DOHH2 (cell line): ENCODE data around the gene H6PD.

ENCODE experiments used
- H3F3A ChIP-seq: fragments of 200-600 bp; sonication (generic), shearing (Covaris generic); 2 replicates; pipeline ENCODE4 v1.6.0; 2016; ENCODE audit warnings: antibody characterized with exemption, mild to moderate bottlenecking; ENCODE audit not compliant: control insufficient read depth, insufficient read depth
- H3K27ac ChIP-seq: fragments of 200-600 bp; sonication (generic); 2 replicates; pipeline ENCODE4 v1.5.1; 2014; ENCODE audit warnings: low read depth, mild to moderate bottlenecking, low read length, moderate library complexity
- H3K27me3 ChIP-seq: fragments of 200-600 bp; sonication (generic); 2 replicates; pipeline ENCODE4 v1.6.1; 2014; ENCODE audit warnings: mild to moderate bottlenecking, low read length, mixed read lengths; ENCODE audit not compliant: control insufficient read depth
- H3K36me3 ChIP-seq: fragments of 200-600 bp; sonication (generic); 2 replicates; pipeline ENCODE4 v1.6.1; 2014; ENCODE audit warnings: mild to moderate bottlenecking, low read length, moderate library complexity, mixed read lengths; ENCODE audit not compliant: control insufficient read depth
- H3K4me1 ChIP-seq: fragments of 200-600 bp; sonication (generic); 2 replicates; pipeline ENCODE4 v1.6.1; 2014; ENCODE audit warnings: mild to moderate bottlenecking, low read length, mixed read lengths; ENCODE audit not compliant: control insufficient read depth
- H3K4me2 ChIP-seq: fragments of 200-600 bp; sonication (generic); 2 replicates; pipeline ENCODE4 v1.6.0; 2014; ENCODE audit warnings: mild to moderate bottlenecking, low read length, moderate library complexity
- H3K4me3 ChIP-seq: fragments of 200-600 bp; sonication (generic); 2 replicates; pipeline ENCODE4 v1.5.1; 2014; ENCODE audit warnings: mild to moderate bottlenecking, low read length, mixed read lengths
- H3K79me2 ChIP-seq: fragments of 200-600 bp; sonication (generic); 2 replicates; pipeline ENCODE4 v1.6.1; 2014; ENCODE audit warnings: mild to moderate bottlenecking, low read length, mixed read lengths; ENCODE audit not compliant: control insufficient read depth
- H3K9me2 ChIP-seq: fragments of 200-600 bp; sonication (generic); replicated peaks from 2 replicates; pipeline ENCODE4 v1.6.1; 2014; ENCODE audit warnings: mild to moderate bottlenecking, low read length, mixed read lengths; ENCODE audit not compliant: control insufficient read depth
- H3K9me3 ChIP-seq: fragments of 200-600 bp; sonication (generic); 2 replicates; pipeline ENCODE4 v1.6.1; 2014; ENCODE audit warnings: antibody characterized with exemption, low read length, mixed read lengths; ENCODE audit not compliant: control insufficient read depth, insufficient read depth
- H4K20me1 ChIP-seq: fragments of 200-600 bp; sonication (generic); 2 replicates; pipeline ENCODE4 v1.6.0; 2014; ENCODE audit warnings: low read depth, mild to moderate bottlenecking, antibody characterized with exemption, low read length, moderate library complexity; ENCODE audit not compliant: control insufficient read depth, insufficient read depth
- CTCF ChIP-seq: fragments of 200-600 bp; sonication (generic); IDR thresholded peaks from one replicate; pipeline ENCODE4 v1.5.1; 2014; ENCODE audit warnings: antibody characterized with exemption, mild to moderate bottlenecking, low read depth, low read length; ENCODE audit not compliant: poor library complexity, severe bottlenecking
- EZH2phosphoT487 ChIP-seq: fragments of 200-600 bp; sonication (generic); IDR thresholded peaks from 2 replicates; pipeline ENCODE4 v1.6.1; 2017; ENCODE audit warnings: borderline replicate concordance, mild to moderate bottlenecking, antibody characterized with exemption, low read length, moderate library complexity, mixed read lengths

Gene H6PD

GRCh38 chr1:9278116-9278515, 43.5 kb downstream of the H6PD start:
- no peaks in the 10 kb centered on the region for H3K79me2 ChIP-seq
- no peaks in the 10 kb centered on the region for H3K9me2 ChIP-seq
- peaks cover 11% of the 10 kb centered on the region; the same call in 1 of the 2 replicates for H3K27me3 ChIP-seq
- no peaks in the 10 kb centered on the region for H3K9me3 ChIP-seq
- H3K27ac ChIP-seq: no peak overlapping the region
- no peaks in the 10 kb centered on the region for H3F3A ChIP-seq
- TF ChIP-seq EZH2phosphoT487 (no peak), CTCF (no peak)
- H3K4me2 ChIP-seq: no peak overlapping the region
- H3K4me1 ChIP-seq: peaks cover 4% of the 10 kb centered on the region; the same call in 1 of the 2 replicates
- no peaks in the 10 kb centered on the region for H4K20me1 ChIP-seq
- no peaks in the 10 kb centered on the region for H3K36me3 ChIP-seq
- H3K4me3 ChIP-seq: no peak overlapping the region

DNA sequence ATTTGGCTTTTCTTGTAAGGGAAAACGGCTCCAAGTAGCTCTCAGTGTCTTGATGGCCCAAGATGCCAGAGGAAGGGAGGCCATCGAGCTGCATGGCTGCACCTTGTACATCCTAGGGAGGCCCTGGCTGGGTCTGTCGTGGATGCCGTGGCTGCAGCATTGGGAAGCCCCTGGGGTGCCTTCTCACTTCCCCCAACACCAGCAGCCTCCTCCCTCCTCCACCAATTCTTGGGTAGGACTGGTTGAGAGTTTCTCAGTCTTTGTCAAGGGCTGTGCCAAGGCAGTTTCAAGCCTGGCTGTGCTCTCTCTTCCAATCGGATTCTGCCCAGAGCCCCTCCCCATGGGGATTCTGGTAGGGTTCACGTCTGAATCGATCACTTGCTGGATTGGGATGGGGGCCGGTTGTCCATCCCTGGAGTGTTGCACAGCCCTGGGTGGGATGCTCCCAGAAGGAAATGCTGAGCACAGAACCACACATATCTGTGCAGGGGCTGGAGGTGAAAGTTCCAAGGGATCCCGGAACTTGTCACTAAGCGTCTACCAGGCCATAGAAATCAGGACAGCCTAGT, 44.1 kb downstream of the H6PD start:
- Histone ChIP-seq H3K27me3 (peaks cover 11% of the 10 kb centered on the region; the same call in 1 of the 2 replicates), H3K4me2 (no peak overlapping the region), H3K27ac (no peak overlapping the region), H3K9me3 (no peaks in the 10 kb centered on the region), H3K36me3 (no peaks in the 10 kb centered on the region), H3F3A (no peaks in the 10 kb centered on the region), H4K20me1 (no peaks in the 10 kb centered on the region), H3K9me2 (no peaks in the 10 kb centered on the region), H3K79me2 (no peaks in the 10 kb centered on the region), H3K4me3 (no peak overlapping the region), H3K4me1 (peaks cover 4% of the 10 kb centered on the region; the same call in 1 of the 2 replicates)
- TF ChIP-seq CTCF (no peak), EZH2phosphoT487 (no peak)

DNA sequence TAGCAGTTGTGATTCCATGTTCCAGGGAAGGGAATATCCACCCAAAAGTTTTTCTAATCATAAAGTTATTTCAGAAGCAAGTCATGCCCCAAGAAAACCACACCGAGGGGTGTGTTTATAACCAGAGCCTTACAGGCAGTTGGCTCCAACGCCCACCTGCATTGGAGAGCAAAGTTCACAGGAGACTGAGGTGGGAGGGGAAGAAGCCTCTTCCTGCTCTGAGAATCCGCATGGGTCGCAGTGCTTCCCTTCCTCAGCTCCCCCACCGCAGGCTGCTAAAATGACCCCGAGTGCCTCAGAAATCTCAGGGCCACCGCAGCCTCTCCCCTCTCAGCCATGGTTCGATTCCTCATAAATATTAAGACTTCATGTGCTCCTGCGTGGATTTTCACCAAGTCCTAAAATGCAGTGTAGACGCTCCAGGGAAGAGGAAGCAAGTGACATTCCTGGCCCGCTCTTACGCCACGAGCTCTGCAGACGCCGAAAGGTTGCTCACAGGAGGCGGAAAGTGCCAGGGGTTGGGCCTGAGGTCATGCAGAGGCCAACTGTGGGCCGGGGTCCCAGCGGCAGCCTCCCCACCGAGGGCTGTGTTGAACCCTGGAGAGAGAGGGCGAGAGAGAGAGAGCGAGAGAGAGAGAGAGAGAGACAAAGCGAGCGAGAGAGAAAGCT, 44.7 kb downstream of the H6PD start:
- H3K9me3 ChIP-seq: no peaks in the 10 kb centered on the region
- no peak overlapping the region for H3K27ac ChIP-seq
- no peak overlapping the region for H3K4me3 ChIP-seq
- no peaks in the 10 kb centered on the region for H3K9me2 ChIP-seq
- H3K79me2 ChIP-seq: no peaks in the 10 kb centered on the region
- H3F3A ChIP-seq: no peaks in the 10 kb centered on the region
- H3K4me1 ChIP-seq: peaks cover 4% of the 10 kb centered on the region; the same call in 1 of the 2 replicates
- no peaks in the 10 kb centered on the region for H4K20me1 ChIP-seq
- no peak for TF ChIP-seq EZH2phosphoT487
- no peak for TF ChIP-seq CTCF
- H3K36me3 ChIP-seq: no peaks in the 10 kb centered on the region
- H3K4me2 ChIP-seq: no peak overlapping the region
- peaks cover 11% of the 10 kb centered on the region; the same call in 1 of the 2 replicates for H3K27me3 ChIP-seq
